Lower leg skin (tissue), 3 donors: ENCODE results near the gene ZNF205.

Experiments
- CTCF ChIP-seq, 3 donors: fragments of 450-650 bp; IDR thresholded peaks; one replicate each; pipeline ENCODE4 v1.5.1; 2016; ENCODE audit warnings: antibody characterized with exemption in 3 of 3, mild to moderate bottlenecking in 3 of 3, moderate library complexity in 2 of 3
- POLR2A ChIP-seq, 2 donors: fragments of 450-650 bp; IDR thresholded peaks; one replicate each; pipeline ENCODE4 v1.6.1; 2016 to 2017; ENCODE audit warnings: antibody characterized with exemption in 2 of 2, mild to moderate bottlenecking in 1 of 2, moderate library complexity in 1 of 2

- TF ChIP-seq CTCF (IDR thresholded peaks at IDR 0.05) = no peak
- TF ChIP-seq POLR2A (IDR thresholded peaks at IDR 0.05) = no peak
Measured at GRCh38 chr16:3085868-3086595, 26.4 kb upstream of the ZNF205 start.
